KOPT-K1 (cell line): ENCODE data around the gene CELSR2.

Experiments
- H3K27ac ChIP-seq: fragments of 200-600 bp; sonication (generic); 2 replicates; pipeline ENCODE4 v1.5.1; 2016; ENCODE audit warnings: antibody characterized with exemption, mild to moderate bottlenecking, low read depth, low read length; ENCODE audit not compliant: poor library complexity, severe bottlenecking
- H3K36me3 ChIP-seq: fragments of 200-600 bp; sonication (generic); 2 replicates; pipeline ENCODE4 v1.5.1; 2017; ENCODE audit warnings: antibody characterized with exemption, mild to moderate bottlenecking, low read length, moderate library complexity; ENCODE audit not compliant: insufficient read depth
- H3K9me3 ChIP-seq: fragments of 200-600 bp; sonication (generic); 2 replicates; pipeline ENCODE4 v1.5.1; 2017; ENCODE audit warnings: antibody characterized with exemption, low read length, mild to moderate bottlenecking; ENCODE audit not compliant: insufficient read depth, poor library complexity, severe bottlenecking

CELSR2 gene

GRCh38 chr1:109263597-109264378 lies 14.4 kb downstream of the CELSR2 start:
- no peaks in the 10 kb centered on the region for H3K9me3 ChIP-seq
- no peaks in the 10 kb centered on the region for H3K36me3 ChIP-seq
- H3K27ac ChIP-seq: no peak overlapping the region

- H3K36me3 ChIP-seq: no peaks in the 10 kb centered on the region
- no peaks in the 10 kb centered on the region for H3K9me3 ChIP-seq
- H3K27ac ChIP-seq: no peak overlapping the region
Measured at GRCh38 chr1:109264379-109264755, 15.0 kb downstream of the CELSR2 start.

GRCh38 chr1:109265016-109265415 lies 15.7 kb downstream of the CELSR2 start:
- Histone ChIP-seq H3K9me3 (no peaks in the 10 kb centered on the region), H3K27ac (no peak overlapping the region), H3K36me3 (no peaks in the 10 kb centered on the region)

DNA sequence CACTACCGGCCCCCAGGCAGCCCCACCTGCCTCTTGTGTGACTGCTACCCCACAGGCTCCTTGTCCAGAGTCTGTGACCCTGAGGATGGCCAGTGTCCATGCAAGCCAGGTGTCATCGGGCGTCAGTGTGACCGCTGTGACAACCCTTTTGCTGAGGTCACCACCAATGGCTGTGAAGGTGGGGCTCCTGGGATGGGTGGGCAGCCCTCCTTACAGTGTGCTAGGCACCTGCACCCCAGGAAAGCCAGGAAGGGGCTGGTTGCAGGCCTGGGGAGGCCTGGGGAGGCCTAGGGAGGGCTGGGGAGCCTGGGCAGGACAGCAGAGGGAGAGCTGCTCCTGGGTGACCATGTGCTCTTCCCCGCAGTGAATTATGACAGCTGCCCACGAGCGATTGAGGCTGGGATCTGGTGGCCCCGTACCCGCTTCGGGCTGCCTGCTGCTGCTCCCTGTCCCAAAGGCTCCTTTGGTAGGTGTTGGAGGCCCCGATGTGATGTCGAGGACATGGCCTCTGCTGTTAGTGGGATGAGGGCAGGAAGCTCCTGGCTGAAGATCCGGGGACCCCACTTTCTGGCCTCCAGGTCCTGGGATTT lies 16.5 kb downstream of the CELSR2 start:
- Histone ChIP-seq H3K27ac (no peak overlapping the region), H3K9me3 (no peaks in the 10 kb centered on the region), H3K36me3 (no peaks in the 10 kb centered on the region)

DNA sequence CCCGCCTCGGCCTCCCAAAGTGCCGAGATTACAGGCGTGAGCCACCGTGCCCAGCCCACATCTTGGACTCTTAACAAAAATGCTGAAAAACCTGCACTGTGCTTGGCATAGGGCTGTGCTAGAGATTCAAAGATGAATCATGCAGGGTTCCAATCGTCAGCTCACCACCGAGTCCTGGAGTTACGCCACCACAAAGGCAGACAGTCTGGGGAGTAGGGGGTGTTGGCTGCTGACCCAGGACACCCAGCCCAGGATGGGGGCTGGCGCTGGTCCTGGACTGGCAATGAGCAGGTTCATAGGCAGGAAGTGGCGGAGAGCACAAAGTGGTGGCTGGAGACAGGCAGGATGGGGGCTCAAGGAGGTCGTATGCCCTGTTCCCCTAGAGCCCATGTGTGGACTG lies 17.6 kb downstream of the CELSR2 start:
- Histone ChIP-seq H3K36me3 (no peaks in the 10 kb centered on the region), H3K9me3 (no peaks in the 10 kb centered on the region), H3K27ac (no peak overlapping the region)

- Histone ChIP-seq H3K9me3 (no peaks in the 10 kb centered on the region), H3K36me3 (no peaks in the 10 kb centered on the region), H3K27ac (no peak overlapping the region)
Measured at GRCh38 chr1:109267743-109268300, 18.5 kb downstream of the CELSR2 start.

- no peaks in the 10 kb centered on the region for H3K9me3 ChIP-seq
- H3K27ac ChIP-seq: no peak overlapping the region
- no peaks in the 10 kb centered on the region for H3K36me3 ChIP-seq
Measured at GRCh38 chr1:109268431-109269211, 19.3 kb downstream of the CELSR2 start.

DNA sequence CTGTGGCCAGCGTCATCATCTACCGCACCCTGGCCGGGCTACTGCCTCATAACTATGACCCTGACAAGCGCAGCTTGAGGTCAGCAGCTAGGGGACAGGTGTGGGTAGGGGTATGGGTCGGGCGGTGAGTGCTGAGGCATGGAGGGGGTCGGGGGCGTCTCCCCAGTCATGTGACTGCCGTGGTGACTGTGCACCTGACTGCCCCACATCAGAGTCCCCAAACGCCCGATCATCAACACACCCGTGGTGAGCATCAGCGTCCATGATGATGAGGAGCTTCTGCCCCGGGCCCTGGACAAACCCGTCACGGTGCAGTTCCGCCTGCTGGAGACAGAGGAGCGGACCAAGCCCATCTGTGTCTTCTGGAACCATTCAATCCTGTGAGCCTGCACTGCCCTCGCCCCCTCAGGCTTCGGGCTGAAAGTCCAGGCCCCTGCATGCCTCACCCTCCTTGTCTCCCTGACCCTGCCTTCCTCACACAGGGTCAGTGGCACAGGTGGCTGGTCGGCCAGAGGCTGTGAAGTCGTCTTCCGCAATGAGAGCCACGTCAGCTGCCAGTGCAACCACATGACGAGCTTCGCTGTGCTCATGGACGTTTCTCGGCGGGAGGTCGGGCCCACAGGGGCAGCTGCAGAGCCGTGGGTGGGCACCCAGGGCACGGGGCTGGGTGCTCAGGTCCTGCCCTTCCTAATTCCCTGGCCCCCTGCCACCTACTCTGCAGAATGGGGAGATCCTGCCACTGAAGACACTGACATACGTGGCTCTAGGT lies 20.1 kb downstream of the CELSR2 start:
- Histone ChIP-seq H3K36me3 (no peaks in the 10 kb centered on the region), H3K9me3 (no peaks in the 10 kb centered on the region), H3K27ac (no peak overlapping the region)

DNA sequence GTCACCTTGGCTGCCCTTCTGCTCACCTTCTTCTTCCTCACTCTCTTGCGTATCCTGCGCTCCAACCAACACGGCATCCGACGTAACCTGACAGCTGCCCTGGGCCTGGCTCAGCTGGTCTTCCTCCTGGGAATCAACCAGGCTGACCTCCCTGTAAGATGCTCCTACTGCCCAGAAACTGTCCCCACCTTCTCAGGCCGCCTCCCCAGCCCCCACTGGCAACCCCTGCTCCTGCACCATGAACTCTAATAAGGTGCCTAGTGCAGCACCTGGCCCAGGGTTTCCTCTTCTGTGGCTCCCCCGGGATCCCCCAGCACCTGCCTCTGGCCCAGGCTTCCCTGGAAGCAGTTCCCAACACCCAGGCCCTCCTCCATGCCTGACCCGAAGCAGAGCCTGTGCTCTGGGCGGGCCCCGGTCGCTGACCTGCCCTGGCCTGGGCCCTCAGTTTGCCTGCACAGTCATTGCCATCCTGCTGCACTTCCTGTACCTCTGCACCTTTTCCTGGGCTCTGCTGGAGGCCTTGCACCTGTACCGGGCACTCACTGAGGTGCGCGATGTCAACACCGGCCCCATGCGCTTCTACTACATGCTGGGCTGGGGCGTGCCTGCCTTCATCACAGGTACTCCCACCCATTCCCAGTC lies 20.8 kb downstream of the CELSR2 start:
- no peaks in the 10 kb centered on the region for H3K9me3 ChIP-seq
- no peaks in the 10 kb centered on the region for H3K36me3 ChIP-seq
- H3K27ac ChIP-seq: no peak overlapping the region

DNA sequence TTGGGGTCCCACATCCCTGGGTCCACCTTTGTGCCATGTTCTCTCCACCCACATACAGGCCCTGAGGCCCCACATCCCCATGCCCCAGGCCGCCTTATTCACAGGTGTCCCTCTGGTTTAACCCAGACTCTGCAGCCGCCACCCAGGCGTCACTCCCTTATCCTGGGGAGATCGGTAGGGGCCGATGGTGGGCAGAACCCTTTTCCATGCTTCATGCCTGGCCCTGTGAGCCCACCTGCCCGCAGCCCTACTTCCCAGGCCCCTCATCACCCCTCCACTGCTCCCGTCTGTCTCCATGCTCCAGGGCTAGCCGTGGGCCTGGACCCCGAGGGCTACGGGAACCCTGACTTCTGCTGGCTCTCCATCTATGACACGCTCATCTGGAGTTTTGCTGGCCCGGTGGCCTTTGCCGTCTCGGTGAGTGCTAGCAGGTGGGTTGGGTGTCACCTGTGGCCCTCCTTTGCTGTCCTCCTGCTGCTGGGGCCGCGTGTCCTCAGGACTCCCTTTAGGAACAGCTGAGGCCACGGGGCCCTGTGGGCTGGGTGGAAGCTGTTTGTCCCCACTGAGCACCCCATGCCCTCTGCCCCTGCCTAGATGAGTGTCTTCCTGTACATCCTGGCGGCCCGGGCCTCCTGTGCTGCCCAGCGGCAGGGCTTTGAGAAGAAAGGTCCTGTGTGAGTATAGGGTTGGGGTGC lies 21.4 kb downstream of the CELSR2 start:
- Histone ChIP-seq H3K27ac (no peak overlapping the region), H3K36me3 (no peaks in the 10 kb centered on the region), H3K9me3 (no peaks in the 10 kb centered on the region)

GRCh38 chr1:109271458-109271857 lies 22.1 kb downstream of the CELSR2 start:
- Histone ChIP-seq H3K36me3 (no peaks in the 10 kb centered on the region), H3K9me3 (no peaks in the 10 kb centered on the region), H3K27ac (no peak overlapping the region)

GRCh38 chr1:109272021-109272799 lies 22.9 kb downstream of the CELSR2 start:
- Histone ChIP-seq H3K27ac (no peak overlapping the region), H3K9me3 (no peaks in the 10 kb centered on the region), H3K36me3 (no peaks in the 10 kb centered on the region)

- H3K9me3 ChIP-seq: no peaks in the 10 kb centered on the region
- H3K27ac ChIP-seq: no peak overlapping the region
- peaks cover 5% of the 10 kb centered on the region; the same call in 1 of the 2 replicates for H3K36me3 ChIP-seq
Measured at GRCh38 chr1:109272831-109273547, 23.6 kb downstream of the CELSR2 start.
